Measurements from ENCODE around the gene CDH12.

Gene CDH12

GRCh38 chr5:21791304-21791703 lies 1061.8 kb downstream of the CDH12 start:
- Histone ChIP-seq H3K4me3 (replicated peaks; ENCODE audit: insufficient read depth, low read length) (no peak overlapping the region), H3K27ac (replicated peaks) (no peak overlapping the region), H3K27me3 (ENCODE audit: insufficient read depth, poor library complexity, severe bottlenecking) (no peaks in the 10 kb centered on the region)
- no peak for TF ChIP-seq GABPA (IDR thresholded peaks at IDR 0.05; ENCODE audit: low read depth)
- no peak for TF ChIP-seq POLR2AphosphoS5 (IDR thresholded peaks at IDR 0.05; ENCODE audit: low read depth)
- TF ChIP-seq SPI1 (IDR thresholded peaks at IDR 0.05; ENCODE audit: borderline replicate concordance, low read depth), result no peak
- no peak for TF ChIP-seq CTCF (IDR thresholded peaks at IDR 0.05; ENCODE audit: insufficient read depth, low read length)
- no peak for TF ChIP-seq REST (IDR thresholded peaks at IDR 0.05; ENCODE audit: insufficient replicate concordance, low read depth)
- no peak for DNase-seq (ENCODE audit: low read depth in 1 of 2, low spot score in 1 of 2)

- TF ChIP-seq CTCF (IDR thresholded peaks at IDR 0.05; ENCODE audit: insufficient read depth, low read length), result no peak
- no peak for TF ChIP-seq POLR2AphosphoS5 (IDR thresholded peaks at IDR 0.05; ENCODE audit: low read depth)
- TF ChIP-seq SPI1 (IDR thresholded peaks at IDR 0.05; ENCODE audit: borderline replicate concordance, low read depth), result no peak
- no peak overlapping the region for H3K27ac ChIP-seq (replicated peaks)
- H3K4me3 ChIP-seq (replicated peaks; ENCODE audit: insufficient read depth, low read length), result no peak overlapping the region
- H3K27me3 ChIP-seq (ENCODE audit: insufficient read depth, poor library complexity, severe bottlenecking), result no peaks in the 10 kb centered on the region
- DNase-seq (ENCODE audit: low read depth in 1 of 2, low spot score in 1 of 2), result no peak
Observed at GRCh38 chr5:21784487-21784886, 1068.7 kb downstream of the CDH12 start.

GRCh38 chr5:21783074-21783679 lies 1070.0 kb downstream of the CDH12 start:
- TF ChIP-seq GABPA (IDR thresholded peaks at IDR 0.05; ENCODE audit: low read depth), result no peak
- TF ChIP-seq POLR2AphosphoS5 (IDR thresholded peaks at IDR 0.05; ENCODE audit: low read depth), result no peak
- TF ChIP-seq SPI1 (IDR thresholded peaks at IDR 0.05; ENCODE audit: borderline replicate concordance, low read depth), result no peak
- no peak for TF ChIP-seq REST (IDR thresholded peaks at IDR 0.05; ENCODE audit: insufficient replicate concordance, low read depth)
- TF ChIP-seq CTCF (IDR thresholded peaks at IDR 0.05; ENCODE audit: insufficient read depth, low read length), result no peak
- no peak for DNase-seq (ENCODE audit: low read depth in 1 of 2, low spot score in 1 of 2)
- Histone ChIP-seq H3K27ac (replicated peaks) (no peak overlapping the region), H3K4me3 (replicated peaks; ENCODE audit: insufficient read depth, low read length) (no peak overlapping the region), H3K27me3 (ENCODE audit: insufficient read depth, poor library complexity, severe bottlenecking) (no peaks in the 10 kb centered on the region)

- TF ChIP-seq SPI1 (IDR thresholded peaks at IDR 0.05; ENCODE audit: borderline replicate concordance, low read depth) (no peak), POLR2AphosphoS5 (IDR thresholded peaks at IDR 0.05; ENCODE audit: low read depth) (no peak), CTCF (IDR thresholded peaks at IDR 0.05; ENCODE audit: insufficient read depth, low read length) (no peak), GABPA (IDR thresholded peaks at IDR 0.05; ENCODE audit: low read depth) (no peak), REST (IDR thresholded peaks at IDR 0.05; ENCODE audit: insufficient replicate concordance, low read depth) (no peak)
Observed at GRCh38 chr5:21776466-21776865, 1076.7 kb downstream of the CDH12 start.

More at GRCh38 chr5:21776466-21776865, 1076.7 kb downstream of the CDH12 start:
- no peaks in the 10 kb centered on the region for H3K27me3 ChIP-seq (ENCODE audit: insufficient read depth, poor library complexity, severe bottlenecking)
- H3K4me3 ChIP-seq (replicated peaks; ENCODE audit: insufficient read depth, low read length), result no peak overlapping the region
- DNase-seq (ENCODE audit: low read depth in 1 of 2, low spot score in 1 of 2), result no peak
- no peak overlapping the region for H3K27ac ChIP-seq (replicated peaks)
